NCI-H2107 treated with DMSO at 0.1 percent for 48 hours (cell line): ENCODE measurements around the gene TMOD1.
A peak's percentile ranks its signal among the peaks of the same experiment; 100 is the strongest.

Experiments used
- DNase-seq: peaks from one replicate; lab custom pipeline; 2025; ENCODE audit not compliant: unreplicated experiment; lab: John Stamatoyannopoulos, UW

The TMOD1 gene

GRCh38 chr9:97632248-97632984, 130.9 kb downstream of the TMOD1 start:
- peak; percentile 75 for DNase-seq

GRCh38 chr9:97632985-97633858, 131.8 kb downstream of the TMOD1 start, which contains the start of the genes NCBP1 and TSTD2:
Gene NCBP1 (plus strand): TSS chr9:97633821. CDS start chr9:97633882, 61 bp downstream.
Gene TSTD2 (minus strand): TSS chr9:97633368. CDS start chr9:97627562, 5,806 bp downstream.
- DNase-seq, result peak; percentile 86

GRCh38 chr9:97633859-97634490, 132.5 kb downstream of the TMOD1 start:
- DNase-seq, result no peak

- DNase-seq, result no peak
Observed at GRCh38 chr9:97635026-97635425, 133.6 kb downstream of the TMOD1 start.

- DNase-seq, result no peak
Observed at GRCh38 chr9:97636903-97637302, 135.4 kb downstream of the TMOD1 start.

GRCh38 chr9:97638666-97639065, 137.2 kb downstream of the TMOD1 start:
- DNase-seq, result no peak

GRCh38 chr9:97640325-97640724, 138.9 kb downstream of the TMOD1 start:
- DNase-seq, result no peak

- no peak for DNase-seq
Observed at GRCh38 chr9:97645720-97646119, 144.3 kb downstream of the TMOD1 start.

GRCh38 chr9:97647996-97648395, 146.5 kb downstream of the TMOD1 start:
- DNase-seq, result no peak
